H9 (cell line): ENCODE data around the gene MPC1. TPM values are rescaled to one million over a fixed set of nuclear protein-coding genes. Genes with fewer than 3 reads are reported as not detected.

Experiments used
- DNase-seq: peaks from one replicate; pipeline ENCODE4 v3.0.0-alpha.2; 2017
- H2AFZ ChIP-seq: one replicate; pipeline ENCODE4 v1.6.1; 2013; ENCODE audit warnings: mild to moderate bottlenecking, low read length, control low read depth, moderate library complexity
- H2AK5ac ChIP-seq: 2 replicates; pipeline ENCODE4 v1.6.1; 2013; ENCODE audit warnings: low read length, control low read depth, mixed read lengths; ENCODE audit not compliant: insufficient read length
- H2BK120ac ChIP-seq: one replicate; pipeline ENCODE4 v1.6.1; 2013; ENCODE audit warnings: low read depth, mild to moderate bottlenecking, low read length, control low read depth, inconsistent platforms; ENCODE audit not compliant: poor library complexity, severe bottlenecking
- H2BK12ac ChIP-seq: 2 replicates; pipeline ENCODE4 v1.6.1; 2013; ENCODE audit warnings: low read length, control low read depth, mixed read lengths, low read depth; ENCODE audit not compliant: insufficient read length
- H2BK15ac ChIP-seq: 2 replicates; pipeline ENCODE4 v1.6.1; 2013; ENCODE audit warnings: low read depth, low read length, control low read depth
- H2BK20ac ChIP-seq: one replicate; pipeline ENCODE4 v1.6.1; 2013; ENCODE audit warnings: low read depth, mild to moderate bottlenecking, low read length, control low read depth, inconsistent platforms; ENCODE audit not compliant: poor library complexity, severe bottlenecking
- H2BK5ac ChIP-seq: 2 replicates; pipeline ENCODE4 v1.6.1; 2013; ENCODE audit warnings: low read length, control low read depth, mixed read lengths; ENCODE audit not compliant: insufficient read length
- H3K14ac ChIP-seq: 2 replicates; pipeline ENCODE4 v1.6.1; 2013; ENCODE audit warnings: low read length, control low read depth; ENCODE audit not compliant: insufficient read depth
- H3K18ac ChIP-seq: 2 replicates; pipeline ENCODE4 v1.6.1; 2013; ENCODE audit warnings: low read depth, mild to moderate bottlenecking, mixed read lengths, low read length, control low read depth; ENCODE audit not compliant: insufficient read length
- H3K23ac ChIP-seq: 2 replicates; pipeline ENCODE4 v1.6.1; 2013; ENCODE audit warnings: low read length, control low read depth, mixed read lengths, low read depth; ENCODE audit not compliant: insufficient read length
- H3K23me2 ChIP-seq: 2 replicates; pipeline ENCODE4 v1.6.1; 2013; ENCODE audit warnings: low read depth, mild to moderate bottlenecking, mixed read lengths, low read length, control low read depth; ENCODE audit not compliant: insufficient read length, poor library complexity, severe bottlenecking
- H3K27ac ChIP-seq: 2 replicates; pipeline ENCODE4 v1.5.1; 2013; ENCODE audit warnings: low read length, control low read depth, mixed read lengths, low read depth; ENCODE audit not compliant: insufficient read length
- H3K27me3 ChIP-seq: 2 replicates; pipeline ENCODE4 v1.6.1; 2013; ENCODE audit warnings: low read length, control low read depth, inconsistent platforms; ENCODE audit not compliant: insufficient read depth
- H3K4ac ChIP-seq: 2 replicates; pipeline ENCODE4 v1.6.1; 2013; ENCODE audit warnings: low read depth, mild to moderate bottlenecking, control low read depth, inconsistent platforms, low read length, moderate library complexity
- H3K4me1 ChIP-seq: 2 replicates; pipeline ENCODE4 v1.6.1; 2013; ENCODE audit warnings: low read length, control low read depth, inconsistent platforms; ENCODE audit not compliant: insufficient read depth
- H3K4me2 ChIP-seq: 2 replicates; pipeline ENCODE4 v1.6.1; 2013; ENCODE audit warnings: low read length, control low read depth, mixed read lengths; ENCODE audit not compliant: insufficient read length, insufficient read depth
- H3K56ac ChIP-seq: 2 replicates; pipeline ENCODE4 v1.6.1; 2013; ENCODE audit warnings: low read depth, mild to moderate bottlenecking, mixed read lengths, low read length, control low read depth; ENCODE audit not compliant: insufficient read length
- H3K79me1 ChIP-seq: 2 replicates; pipeline ENCODE4 v1.6.1; 2013; ENCODE audit warnings: low read depth, mild to moderate bottlenecking, moderate library complexity, low read length, control low read depth, inconsistent platforms; ENCODE audit not compliant: insufficient read depth, poor library complexity, severe bottlenecking
- H3K79me2 ChIP-seq: 2 replicates; pipeline ENCODE4 v1.6.1; 2013; ENCODE audit warnings: low read length, control low read depth, inconsistent platforms; ENCODE audit not compliant: insufficient read depth
- H3K9ac ChIP-seq: 2 replicates; pipeline ENCODE4 v1.6.1; 2013; ENCODE audit warnings: low read length, control low read depth, mixed read lengths; ENCODE audit not compliant: insufficient read length; ENCODE audit errors: extremely low read depth
- H3K9me3 ChIP-seq: one replicate; pipeline ENCODE4 v1.6.1; 2013; ENCODE audit warnings: low read depth, low read length, inconsistent platforms; ENCODE audit not compliant: control insufficient read depth
- H3T11ph ChIP-seq: one replicate; pipeline ENCODE4 v1.6.1; 2013; ENCODE audit warnings: mild to moderate bottlenecking, low read length, control low read depth, inconsistent platforms
- H4K20me1 ChIP-seq: one replicate; pipeline ENCODE4 v1.6.1; 2013; ENCODE audit not compliant: control insufficient read depth, insufficient read length, insufficient read depth
- H4K5ac ChIP-seq: 2 replicates; pipeline ENCODE4 v1.6.1; 2013; ENCODE audit warnings: low read depth, mild to moderate bottlenecking, mixed read lengths, low read length, control low read depth; ENCODE audit not compliant: insufficient read length
- H4K8ac ChIP-seq: replicated peaks from 2 replicates; pipeline ENCODE4 v1.6.1; 2013; ENCODE audit warnings: low read length, control low read depth, mixed read lengths, low read depth; ENCODE audit not compliant: insufficient read length
- H4K91ac ChIP-seq: 2 replicates; pipeline ENCODE4 v1.6.1; 2013; ENCODE audit warnings: low read depth, mild to moderate bottlenecking, moderate library complexity, mixed read lengths, low read length, control low read depth; ENCODE audit not compliant: insufficient read length
- H3K27ac Mint-ChIP-seq, 3 experiments: 2 replicates in 2 of 3; 3 replicates in 1 of 3; pipeline ENCODE4 v1.8.0; 2020 to 2021; ENCODE audit warnings: mixed read lengths in 3 of 3, mild to moderate bottlenecking in 1 of 3, moderate library complexity in 1 of 3
- H3K27me3 Mint-ChIP-seq: 2 replicates; pipeline ENCODE4 v1.8.0; 2021; ENCODE audit warnings: low read depth, mild to moderate bottlenecking, moderate library complexity, mixed read lengths
- H3K36me3 Mint-ChIP-seq, 3 experiments: 2 replicates in 2 of 3; 3 replicates in 1 of 3; pipeline ENCODE4 v1.8.0; 2020 to 2021; ENCODE audit warnings: low read depth in 3 of 3, mixed read lengths in 3 of 3; ENCODE audit not compliant: insufficient read depth in 1 of 3
- H3K4me1 Mint-ChIP-seq, 2 experiments: 2 replicates each; pipeline ENCODE4 v1.8.0; 2020; ENCODE audit warnings: mixed read lengths in 2 of 2
- H3K4me3 Mint-ChIP-seq, 2 experiments: 2 replicates in 1 of 2; 3 replicates in 1 of 2; pipeline ENCODE4 v1.8.0; 2020 to 2021; ENCODE audit warnings: mild to moderate bottlenecking in 2 of 2, mixed read lengths in 2 of 2, moderate library complexity in 1 of 2
- H3K9me3 Mint-ChIP-seq, 2 experiments: 2 replicates in 1 of 2; 3 replicates in 1 of 2; pipeline ENCODE4 v1.8.0; 2020; ENCODE audit warnings: mild to moderate bottlenecking in 2 of 2, mixed read lengths in 2 of 2, moderate library complexity in 1 of 2
- CTCF ChIP-seq: fragments of 200-600 bp; sonication (generic); conservative IDR thresholded peaks from 3 replicates; pipeline ENCODE4 v1.8.0; 2021; ENCODE audit warnings: antibody characterized with exemption, mild to moderate bottlenecking
- WGBS: extraction: QIAGEN DNeasy Blood & Tissue Kit; methylation state at CpG from one replicate; pipeline ENCODE4 v1.1.7; 2013; ENCODE audit warnings: missing lambda C conversion rate, low lambda C conversion rate, mixed read lengths; ENCODE audit not compliant: insufficient read length; ENCODE audit errors: extremely low coverage; 5-methylcytosine and 5-hydroxymethylcytosine counted together
- total RNA-seq: library from RNA; stranded (reverse); gene quantifications from 2 replicates; pipeline ENCODE4 v1.2.1, GENCODE V29; 2021

MPC1 gene
- total RNA-seq, 1 experiment from 2014 or later = 10.0 TPM

GRCh38 chr6:166419286-166419685 lies 36.5 kb upstream of the MPC1 start:
- Histone ChIP-seq H3K14ac (no peak overlapping the region), H3T11ph (no peak overlapping the region), H3K9me3 (no peaks in the 10 kb centered on the region), H3K4me1 (no peaks in the 10 kb centered on the region), H4K8ac (no peak overlapping the region), H3K4me2 (no peak overlapping the region), H3K23ac (no peak overlapping the region), H2BK12ac (no peak overlapping the region), H3K27ac (no peak overlapping the region), H3K56ac (no peak overlapping the region), H3K9ac (no peak overlapping the region), H2BK20ac (no peak overlapping the region), H3K79me1 (no peaks in the 10 kb centered on the region), H2BK5ac (no peak overlapping the region), H4K91ac (no peak overlapping the region), H3K4ac (no peak overlapping the region), H3K23me2 (peaks cover 5% of the 10 kb centered on the region), H2BK15ac (no peak overlapping the region), H3K27me3 (no peaks in the 10 kb centered on the region), H4K20me1 (peaks cover 3% of the 10 kb centered on the region), H3K18ac (no peak overlapping the region), H2AK5ac (no peak overlapping the region), H2BK120ac (no peak overlapping the region), H2AFZ (no peak overlapping the region), H3K79me2 (no peaks in the 10 kb centered on the region), H4K5ac (no peak overlapping the region)
- no peaks in the 10 kb centered on the region for H3K27me3 Mint-ChIP-seq
- no peak for TF ChIP-seq CTCF
- peak overlapping the region in 1 of 3 experiments; percentile 40; a peak in 1 of 7 replicates for H3K27ac Mint-ChIP-seq
- H3K4me3 Mint-ChIP-seq = no peak overlapping the region
- H3K36me3 Mint-ChIP-seq = peaks cover 27 to 40% (median 31%) of the 10 kb centered on the region in 3 experiments
- DNase-seq = no peak
- H3K4me1 Mint-ChIP-seq = peaks cover 6 to 8% of the 10 kb centered on the region in 2 experiments
- peaks cover 11 to 13% of the 10 kb centered on the region in 2 experiments; a peak in 4 of 5 replicates for H3K9me3 Mint-ChIP-seq
- no CpG with 5 or more reads among the region's 7 CpGs for WGBS
